Spleen (tissue), 11 donors: ENCODE measurements around the gene MANEAL. TPM values are rescaled to one million over a fixed set of nuclear protein-coding genes. Genes with fewer than 3 reads are reported as not detected.
A peak's percentile ranks its signal among the peaks of the same experiment; 100 is the strongest.

ENCODE experiments used
- DNase-seq: peaks from one replicate; pipeline ENCODE4 v3.0.0-alpha.2; 2020
- H3K27ac ChIP-seq, 8 donors: fragments of 200-600 bp; sonication (generic) in 7 of 8; 1 replicate in 4 of 8; 2 replicates in 4 of 8; pipeline versions ENCODE4 v1.5.0 to v1.8.0; 2016 to 2021; ENCODE audit warnings: inconsistent platforms in 4 of 8, mild to moderate bottlenecking in 4 of 8, moderate library complexity in 1 of 8
- H3K27me3 ChIP-seq, 7 donors: fragments of 200-600 bp; sonication (generic) in 6 of 7; replicated peaks in 1 of 7; 1 replicate in 4 of 7; 2 replicates in 3 of 7; pipeline versions ENCODE4 v1.5.0 to v1.8.0; 2016 to 2021; ENCODE audit warnings: inconsistent platforms in 3 of 7, mild to moderate bottlenecking in 1 of 7
- H3K36me3 ChIP-seq, 6 donors: fragments of 200-600 bp; sonication (generic) in 5 of 6; 1 replicate in 4 of 6; 2 replicates in 2 of 6; pipeline versions ENCODE4 v1.5.0 to v1.8.0; 2016 to 2021; ENCODE audit warnings: inconsistent platforms in 2 of 6
- H3K4me1 ChIP-seq, 6 donors: fragments of 200-600 bp; sonication (generic) in 5 of 6; 1 replicate in 3 of 6; 2 replicates in 3 of 6; pipeline versions ENCODE4 v1.5.0 to v1.8.0; 2016 to 2021; ENCODE audit warnings: inconsistent platforms in 3 of 6
- H3K4me3 ChIP-seq, 8 donors: fragments of 200-600 bp; sonication (generic) in 7 of 8; 1 replicate in 4 of 8; 2 replicates in 4 of 8; pipeline versions ENCODE4 v1.5.0 to v1.8.0; 2016 to 2021; ENCODE audit warnings: inconsistent platforms in 4 of 8, mild to moderate bottlenecking in 4 of 8, moderate library complexity in 2 of 8
- H3K9me3 ChIP-seq, 8 donors: fragments of 200-600 bp; sonication (generic) in 7 of 8; 1 replicate in 4 of 8; 2 replicates in 4 of 8; pipeline versions ENCODE4 v1.5.0 to v1.8.0; 2016 to 2021; ENCODE audit warnings: inconsistent platforms in 4 of 8
- POLR2A ChIP-seq, 3 donors: fragments of 450-650 bp; IDR thresholded peaks; one replicate each; pipeline ENCODE4 v1.5.1; 2017; ENCODE audit warnings: antibody characterized with exemption in 3 of 3, mild to moderate bottlenecking in 1 of 3
- POLR2AphosphoS5 ChIP-seq, 3 donors: sonication (generic); formaldehyde crosslinking; IDR thresholded peaks; one replicate each; pipeline ENCODE4 v1.5.1; 2017; ENCODE audit warnings: antibody characterized with exemption in 3 of 3
- WGBS, 5 donors: extraction: QIAGEN DNeasy Blood & Tissue Kit in 3 of 5; methylation state at CpG; one replicate each; pipeline versions ENCODE4 v1.1.5 to v1.1.7; 2013 to 2018; 5-methylcytosine and 5-hydroxymethylcytosine counted together
- intact Hi-C: fragments of 100-400 bp; cut with DNase I; formaldehyde crosslinking; loops from one replicate; pipeline ENCODE4 v1.15.0; 2023; ENCODE audit warnings: low total_unique reads
- polyA plus RNA-seq, 3 donors: library from polyadenylated mRNA; stranded (reverse); fragments of 200-250 nt; gene quantifications; one replicate each; pipeline ENCODE4 v1.2.1, GENCODE V29; 2013
- total RNA-seq, 7 donors: library from RNA; depleted of rRNA in 3 of 7; stranded (reverse); fragments of >200 nt in 3 of 7; fragmentation: NEBNext Ultra II Directional in 4 of 7; extraction: Animal tissue kit (Norgen Biotek cat#: 25700) in 4 of 7; gene quantifications; one replicate each; pipeline versions ENCODE4 v1.1.0 to v1.2.1, GENCODE V29; 2016 to 2021
- TF ChIP-seq, protein P1 (sequence below), 11 experiments: fragments of 200-600 bp in 7 of 11; fragments of 450-650 bp in 4 of 11; sonication (generic) in 4 of 11; IDR thresholded peaks in 8 of 11; conservative IDR thresholded peaks in 3 of 11; 1 replicate in 7 of 11; 2 replicates in 4 of 11; pipeline versions ENCODE4 v1.4.0 to v1.8.0; 2016 to 2021; ENCODE audit warnings: antibody characterized with exemption in 11 of 11, inconsistent platforms in 4 of 11, mild to moderate bottlenecking in 1 of 11
- donor health status: healthy with polysubstance abuse.
- donor health status: DM: no; HTN: no; CAD: no; lungs with moderate emphysema.
- donor health status: DM: no; HTN: no; CAD: no.
- donor health status: Bipolar disorder and iron deficiency.
- donor health status: healthy.
- donor health status: DM: no; HTN: no; CAD: no.
- donor health status: DM: yes; HTN: yes; CAD: no.

Gene MANEAL
- total and polyA plus RNA-seq, 10 donors, result 1.4 to 9.2 (median 2.3) TPM

DNA sequence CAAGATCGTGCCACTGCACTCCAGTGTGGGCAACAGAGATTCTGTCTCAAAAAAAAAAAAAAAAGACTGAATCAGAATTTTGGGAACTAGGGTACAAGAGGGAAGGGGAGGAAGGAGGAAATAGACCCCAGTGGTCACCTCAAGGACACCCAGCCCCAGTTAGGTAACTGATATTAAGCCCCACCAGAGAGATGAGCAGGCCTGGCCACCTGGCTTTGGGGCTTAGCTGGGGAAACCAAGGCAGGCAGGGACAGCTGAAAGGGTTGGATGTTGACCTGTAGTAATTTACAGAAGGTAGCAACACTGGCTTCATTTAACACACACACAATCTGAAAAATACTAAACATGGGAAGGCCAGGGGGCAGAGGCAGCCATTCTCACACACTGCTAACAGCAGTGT is 8.8 kb downstream of the MANEAL start:
- Histone ChIP-seq H3K4me3 (no peak overlapping the region), H3K36me3 (peaks cover 8 to 88% (median 58%) of the 10 kb centered on the region in 6 donors), H3K27ac (no peak overlapping the region), H3K4me1 (peaks cover 10 to 29% (median 21%) of the 10 kb centered on the region in 6 donors), H3K9me3 (no peaks in the 10 kb centered on the region), H3K27me3 (no peaks in the 10 kb centered on the region)
- intact Hi-C loops, result loop anchor here (10.0 kb wide), 1 partner anchor 108 kb away; the partner anchor contains the start of gene CDCA8
- WGBS, 5 donors, result 91 to 96% (median 96%) methylated on average over 1 of the region's 1 CpG
- TF ChIP-seq POLR2AphosphoS5 (IDR thresholded peaks at IDR 0.05), result no peak
- TF ChIP-seq, protein P1, sequence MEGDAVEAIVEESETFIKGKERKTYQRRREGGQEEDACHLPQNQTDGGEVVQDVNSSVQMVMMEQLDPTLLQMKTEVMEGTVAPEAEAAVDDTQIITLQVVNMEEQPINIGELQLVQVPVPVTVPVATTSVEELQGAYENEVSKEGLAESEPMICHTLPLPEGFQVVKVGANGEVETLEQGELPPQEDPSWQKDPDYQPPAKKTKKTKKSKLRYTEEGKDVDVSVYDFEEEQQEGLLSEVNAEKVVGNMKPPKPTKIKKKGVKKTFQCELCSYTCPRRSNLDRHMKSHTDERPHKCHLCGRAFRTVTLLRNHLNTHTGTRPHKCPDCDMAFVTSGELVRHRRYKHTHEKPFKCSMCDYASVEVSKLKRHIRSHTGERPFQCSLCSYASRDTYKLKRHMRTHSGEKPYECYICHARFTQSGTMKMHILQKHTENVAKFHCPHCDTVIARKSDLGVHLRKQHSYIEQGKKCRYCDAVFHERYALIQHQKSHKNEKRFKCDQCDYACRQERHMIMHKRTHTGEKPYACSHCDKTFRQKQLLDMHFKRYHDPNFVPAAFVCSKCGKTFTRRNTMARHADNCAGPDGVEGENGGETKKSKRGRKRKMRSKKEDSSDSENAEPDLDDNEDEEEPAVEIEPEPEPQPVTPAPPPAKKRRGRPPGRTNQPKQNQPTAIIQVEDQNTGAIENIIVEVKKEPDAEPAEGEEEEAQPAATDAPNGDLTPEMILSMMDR (IDR thresholded peaks at IDR 0.05 in 8 of 11, conservative IDR thresholded peaks at IDR 0.05 in 3 of 11), result no peak
- TF ChIP-seq POLR2A (IDR thresholded peaks at IDR 0.05), result no peak
- DNase-seq, result no peak

DNA sequence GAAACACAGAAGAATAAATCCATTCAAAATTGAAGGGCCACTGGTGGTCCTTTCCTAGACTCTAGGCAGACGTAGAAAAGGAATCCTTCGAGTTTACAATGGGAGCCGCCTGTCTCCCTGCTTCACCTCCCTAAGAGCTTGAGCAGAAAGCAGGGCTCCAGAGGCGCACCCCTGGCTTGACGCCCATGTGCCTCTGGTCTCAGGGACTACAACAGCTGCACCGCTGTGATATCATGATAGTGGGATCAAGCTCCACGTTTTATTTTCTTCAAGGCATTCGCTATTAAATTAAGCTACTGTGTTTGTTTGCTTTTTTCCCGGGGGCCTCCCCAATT is 13.5 kb downstream of the MANEAL start:
- Histone ChIP-seq H3K27ac (peak overlapping the region; percentile 87 to 98 (median 94)), H3K9me3 (no peaks in the 10 kb centered on the region), H3K36me3 (peaks cover 8 to 58% (median 44%) of the 10 kb centered on the region in 6 donors), H3K4me1 (peaks cover 24 to 69% (median 48%) of the 10 kb centered on the region in 6 donors), H3K4me3 (peak overlapping the region; percentile 89 to 98 (median 96)), H3K27me3 (no peaks in the 10 kb centered on the region)
- intact Hi-C loops, result loop anchor here (5.0 to 10.0 kb wide), 2 partner anchors 50 to 112 kb away; partner anchors contain the start of genes CDCA8 and MTF1
- WGBS, 5 donors, result 13 to 23% (median 18%) methylated on average over 9 of the region's 9 CpGs
- TF ChIP-seq POLR2AphosphoS5 (IDR thresholded peaks at IDR 0.05), result no peak
- TF ChIP-seq, protein P1 (IDR thresholded peaks at IDR 0.05 in 8 of 11, conservative IDR thresholded peaks at IDR 0.05 in 3 of 11), result no peak
- DNase-seq, result peak; percentile 74

DNA sequence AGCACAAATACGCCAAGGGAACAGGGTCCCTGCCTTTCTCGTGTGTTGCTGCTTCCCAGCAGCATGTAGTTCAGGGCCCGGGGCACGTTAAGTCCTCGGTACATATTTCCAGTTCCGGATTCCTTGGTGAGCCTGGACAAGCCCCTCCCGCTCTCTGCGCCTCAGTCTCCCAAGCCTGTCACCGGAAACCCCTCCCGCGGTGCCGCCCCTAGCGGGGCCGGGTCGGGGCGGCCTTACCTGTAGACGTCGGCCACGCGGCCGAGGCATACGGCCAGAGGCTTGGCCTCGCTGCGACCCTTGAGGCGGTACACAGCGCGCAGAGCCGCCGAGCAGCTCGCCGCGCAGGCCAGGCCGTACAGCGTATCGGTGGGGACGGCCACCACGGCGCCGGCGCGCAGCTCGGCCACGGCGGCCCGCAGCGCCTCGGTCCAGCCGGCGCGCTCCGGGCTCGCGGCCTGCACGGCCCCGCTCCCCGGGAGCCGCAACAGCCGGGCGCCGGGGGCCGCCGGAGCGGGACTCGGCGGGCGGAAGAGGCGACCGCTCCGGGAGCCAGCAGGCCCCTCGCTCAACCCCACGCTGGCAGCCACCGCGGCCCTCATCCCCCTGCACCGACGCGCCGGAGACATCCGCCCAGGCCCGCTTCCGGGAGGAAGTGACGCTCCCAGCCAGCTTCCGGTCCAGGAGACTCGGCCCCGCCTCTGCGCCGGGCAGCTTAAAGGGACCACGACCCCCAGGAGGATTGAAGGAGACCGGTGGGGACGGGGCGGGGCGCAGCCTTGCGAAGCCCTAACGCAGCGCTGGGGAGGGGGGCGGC is 14.1 kb downstream of the MANEAL start, which contains the start of the genes C1orf122 and YRDC:
Gene C1orf122 (plus strand): TSS at position 236 of the 814 bp plus-strand sequence. CDS start 615 bp downstream, outside the sequence.
Gene YRDC (minus strand): TSS at position 654 of the 814 bp plus-strand sequence. CDS start 28 bp downstream, at position 626.
- TF ChIP-seq, protein P1 (IDR thresholded peaks at IDR 0.05 in 8 of 11, conservative IDR thresholded peaks at IDR 0.05 in 3 of 11), result no peak
- TF ChIP-seq POLR2A (IDR thresholded peaks at IDR 0.05) (peak; percentile 60 to 79 (median 74)), POLR2AphosphoS5 (IDR thresholded peaks at IDR 0.05) (peak; percentile 97 to 98 (median 98))
- WGBS, 5 donors, result 0 to 1% (median 0%) methylated on average over 9 to 95 of the region's 95 CpGs
- Histone ChIP-seq H3K36me3 (peaks cover 8 to 53% (median 39%) of the 10 kb centered on the region in 6 donors), H3K9me3 (no peaks in the 10 kb centered on the region), H3K4me3 (peak within 1 kb of the TSS; percentile 89 to 98 (median 96)), H3K27me3 (no peaks in the 10 kb centered on the region), H3K27ac (peak within 1 kb of the TSS; percentile 87 to 98 (median 94)), H3K4me1 (peaks cover 24 to 69% (median 48%) of the 10 kb centered on the region in 6 donors)
- intact Hi-C loops, result loop anchor here (5.0 to 10.0 kb wide), 2 partner anchors 50 to 113 kb away; partner anchors contain the start of genes CDCA8 and MTF1
- peak; percentile 98 for DNase-seq
